ENCODE results near the gene HSDL2. TPM values are rescaled to one million over a fixed set of nuclear protein-coding genes. Genes with fewer than 3 reads are reported as not detected.
"Not testable (repeated sequence)": the region's sequence is repeated elsewhere in the genome, so short reads cannot be mapped to it uniquely, and the experiment has no call there.

Gene HSDL2
- total and polyA plus RNA-seq, 2 donors (not counting 1 experiment from before 2014, with no cell fraction given): 47.9 to 49.9 TPM

GRCh38 chr9:112408819-112409218 lies 28.9 kb downstream of the HSDL2 start:
- TF ChIP-seq CTCF (conservative IDR thresholded peaks at IDR 0.05 in 1 of 2, IDR thresholded peaks at IDR 0.05 in 1 of 2; ENCODE audit: low read depth in 1 of 2, low read length in 2 of 2): no peak
- TF ChIP-seq EZH2 (IDR thresholded peaks at IDR 0.05; ENCODE audit: low read length, missing control alignments): no peak
- H3K9me3 ChIP-seq (ENCODE audit: control insufficient read depth, insufficient read depth, low read depth, low read length): no peaks in the 10 kb centered on the region
- no peak overlapping the region for H2AFZ ChIP-seq (ENCODE audit: low read length)
- no peaks in the 10 kb centered on the region for H3K79me2 ChIP-seq (ENCODE audit: control insufficient read depth, insufficient read depth, low read length)
- no peak overlapping the region for H3K27ac ChIP-seq (ENCODE audit: insufficient read depth, low read length)
- no peaks in the 10 kb centered on the region for H4K20me1 ChIP-seq (ENCODE audit: control insufficient read depth, extremely low read depth, insufficient read depth, low read length)
- no peaks in the 10 kb centered on the region for H3K27me3 ChIP-seq (ENCODE audit: control insufficient read depth, insufficient read depth, low read length)
- H3K4me2 ChIP-seq (ENCODE audit: extremely low read depth, insufficient read depth, low read length): no peak overlapping the region
- no peak overlapping the region for H3K9ac ChIP-seq (ENCODE audit: insufficient read depth, low read length)
- H3K4me3 ChIP-seq (replicated peaks in 1 of 4; ENCODE audit: control extremely low read depth in 1 of 4, insufficient read depth in 1 of 4, low read depth in 3 of 4, low read length in 4 of 4): no peak overlapping the region
- H3K4me1 ChIP-seq (ENCODE audit: control insufficient read depth, extremely low read depth, insufficient read depth, low read length): no peaks in the 10 kb centered on the region
- H3K36me3 ChIP-seq (ENCODE audit: control insufficient read depth, insufficient read depth, low read length): no peaks in the 10 kb centered on the region
- no peak for DNase-seq (ENCODE audit: low read depth in 2 of 2)

- H3K4me1 ChIP-seq (ENCODE audit: control insufficient read depth, extremely low read depth, insufficient read depth, low read length): no peaks in the 10 kb centered on the region
- H3K79me2 ChIP-seq (ENCODE audit: control insufficient read depth, insufficient read depth, low read length): no peaks in the 10 kb centered on the region
- no peaks in the 10 kb centered on the region for H4K20me1 ChIP-seq (ENCODE audit: control insufficient read depth, extremely low read depth, insufficient read depth, low read length)
- no peaks in the 10 kb centered on the region for H3K36me3 ChIP-seq (ENCODE audit: control insufficient read depth, insufficient read depth, low read length)
- TF ChIP-seq CTCF (conservative IDR thresholded peaks at IDR 0.05 in 1 of 2, IDR thresholded peaks at IDR 0.05 in 1 of 2; ENCODE audit: low read depth in 1 of 2, low read length in 2 of 2) (no peak), EZH2 (IDR thresholded peaks at IDR 0.05; ENCODE audit: low read length, missing control alignments) (no peak)
- no peak overlapping the region for H3K27ac ChIP-seq (ENCODE audit: insufficient read depth, low read length)
- no peak for DNase-seq (ENCODE audit: low read depth in 2 of 2)
- H3K4me2 ChIP-seq (ENCODE audit: extremely low read depth, insufficient read depth, low read length): no peak overlapping the region
- no peak overlapping the region for H3K4me3 ChIP-seq (replicated peaks in 1 of 4; ENCODE audit: control extremely low read depth in 1 of 4, insufficient read depth in 1 of 4, low read depth in 3 of 4, low read length in 4 of 4)
- H3K9ac ChIP-seq (ENCODE audit: insufficient read depth, low read length): no peak overlapping the region
- no peaks in the 10 kb centered on the region for H3K9me3 ChIP-seq (ENCODE audit: control insufficient read depth, insufficient read depth, low read depth, low read length)
- no peaks in the 10 kb centered on the region for H3K27me3 ChIP-seq (ENCODE audit: control insufficient read depth, insufficient read depth, low read length)
- no peak overlapping the region for H2AFZ ChIP-seq (ENCODE audit: low read length)
These were observed 29.9 kb downstream of the HSDL2 start for GRCh38 chr9:112409758-112410157.

GRCh38 chr9:112411626-112412027 lies 31.7 kb downstream of the HSDL2 start:
- TF ChIP-seq CTCF (conservative IDR thresholded peaks at IDR 0.05 in 1 of 2, IDR thresholded peaks at IDR 0.05 in 1 of 2; ENCODE audit: low read depth in 1 of 2, low read length in 2 of 2): no peak
- no peak for TF ChIP-seq EZH2 (IDR thresholded peaks at IDR 0.05; ENCODE audit: low read length, missing control alignments)

GRCh38 chr9:112413728-112414127 lies 33.8 kb downstream of the HSDL2 start:
- H3K27me3 ChIP-seq (ENCODE audit: control insufficient read depth, insufficient read depth, low read length); H3K4me3 ChIP-seq (replicated peaks in 1 of 4; ENCODE audit: control extremely low read depth in 1 of 4, insufficient read depth in 1 of 4, low read depth in 3 of 4, low read length in 4 of 4); H3K79me2 ChIP-seq (ENCODE audit: control insufficient read depth, insufficient read depth, low read length); H4K20me1 ChIP-seq (ENCODE audit: control insufficient read depth, extremely low read depth, insufficient read depth, low read length); H3K9ac ChIP-seq (ENCODE audit: insufficient read depth, low read length); H3K36me3 ChIP-seq (ENCODE audit: control insufficient read depth, insufficient read depth, low read length); H3K4me2 ChIP-seq (ENCODE audit: extremely low read depth, insufficient read depth, low read length); H2AFZ ChIP-seq (ENCODE audit: low read length); DNase-seq (ENCODE audit: low read depth in 2 of 2); H3K9me3 ChIP-seq (ENCODE audit: control insufficient read depth, insufficient read depth, low read depth, low read length); H3K27ac ChIP-seq (ENCODE audit: insufficient read depth, low read length); H3K4me1 ChIP-seq (ENCODE audit: control insufficient read depth, extremely low read depth, insufficient read depth, low read length): not testable (repeated sequence)

More at GRCh38 chr9:112411626-112412027, 31.7 kb downstream of the HSDL2 start:
- DNase-seq (ENCODE audit: low read depth in 2 of 2): peak in 1 of 2 donors; percentile 63
- Histone ChIP-seq H3K79me2 (ENCODE audit: control insufficient read depth, insufficient read depth, low read length) (no peaks in the 10 kb centered on the region), H3K27me3 (ENCODE audit: control insufficient read depth, insufficient read depth, low read length) (no peaks in the 10 kb centered on the region), H3K9me3 (ENCODE audit: control insufficient read depth, insufficient read depth, low read depth, low read length) (no peaks in the 10 kb centered on the region), H3K4me1 (ENCODE audit: control insufficient read depth, extremely low read depth, insufficient read depth, low read length) (no peaks in the 10 kb centered on the region), H3K4me3 (replicated peaks in 1 of 4; ENCODE audit: control extremely low read depth in 1 of 4, insufficient read depth in 1 of 4, low read depth in 3 of 4, low read length in 4 of 4) (no peak overlapping the region), H3K4me2 (ENCODE audit: extremely low read depth, insufficient read depth, low read length) (no peak overlapping the region), H3K27ac (ENCODE audit: insufficient read depth, low read length) (no peak overlapping the region), H2AFZ (ENCODE audit: low read length) (no peak overlapping the region), H3K9ac (ENCODE audit: insufficient read depth, low read length) (no peak overlapping the region), H3K36me3 (ENCODE audit: control insufficient read depth, insufficient read depth, low read length) (no peaks in the 10 kb centered on the region), H4K20me1 (ENCODE audit: control insufficient read depth, extremely low read depth, insufficient read depth, low read length) (no peaks in the 10 kb centered on the region)

Measured in fibroblast of lung (primary cell).